ENCODE data around the gene PPIF.

The PPIF gene

GRCh38 chr10:79390551-79391229 lies 43.4 kb downstream of the PPIF start:
- Histone ChIP-seq H3K27ac (ENCODE audit: poor library complexity, severe bottlenecking) (no peak overlapping the region), H3K9me3 (ENCODE audit: severe bottlenecking) (no peaks in the 10 kb centered on the region), H3K27me3 (ENCODE audit: insufficient read depth, poor library complexity, severe bottlenecking) (no peaks in the 10 kb centered on the region), H3K4me3 (ENCODE audit: severe bottlenecking) (no peak overlapping the region), H3K36me3 (ENCODE audit: low read depth) (no peaks in the 10 kb centered on the region), H3K4me1 (ENCODE audit: insufficient read depth, poor library complexity, severe bottlenecking) (no peaks in the 10 kb centered on the region)
- no peak for TF ChIP-seq CTCF (IDR thresholded peaks at IDR 0.05; ENCODE audit: poor library complexity, severe bottlenecking)
- DNase-seq (ENCODE audit: low spot score) (peak; percentile 49), ATAC-seq (ENCODE audit: low read depth) (no peak; the same call in 2 of the 3 replicates)

- H3K36me3 ChIP-seq (ENCODE audit: low read depth): no peaks in the 10 kb centered on the region
- H3K9me3 ChIP-seq (ENCODE audit: severe bottlenecking): no peaks in the 10 kb centered on the region
- TF ChIP-seq CTCF (IDR thresholded peaks at IDR 0.05; ENCODE audit: poor library complexity, severe bottlenecking): no peak
- no peak overlapping the region for H3K27ac ChIP-seq (ENCODE audit: poor library complexity, severe bottlenecking)
- ATAC-seq (ENCODE audit: low read depth) (no peak), DNase-seq (ENCODE audit: low spot score) (peak; percentile 44)
- H3K4me1 ChIP-seq (ENCODE audit: insufficient read depth, poor library complexity, severe bottlenecking): no peaks in the 10 kb centered on the region
- no peaks in the 10 kb centered on the region for H3K27me3 ChIP-seq (ENCODE audit: insufficient read depth, poor library complexity, severe bottlenecking)
- no peak overlapping the region for H3K4me3 ChIP-seq (ENCODE audit: severe bottlenecking)
Measured at GRCh38 chr10:79391231-79392019, 44.2 kb downstream of the PPIF start.

- ATAC-seq (ENCODE audit: low read depth) (no peak), DNase-seq (ENCODE audit: low spot score) (no peak)
- Histone ChIP-seq H3K27me3 (ENCODE audit: insufficient read depth, poor library complexity, severe bottlenecking) (no peaks in the 10 kb centered on the region), H3K27ac (ENCODE audit: poor library complexity, severe bottlenecking) (no peak overlapping the region), H3K4me3 (ENCODE audit: severe bottlenecking) (no peak overlapping the region), H3K36me3 (ENCODE audit: low read depth) (no peaks in the 10 kb centered on the region), H3K4me1 (ENCODE audit: insufficient read depth, poor library complexity, severe bottlenecking) (no peaks in the 10 kb centered on the region), H3K9me3 (ENCODE audit: severe bottlenecking) (no peaks in the 10 kb centered on the region)
- no peak for TF ChIP-seq CTCF (IDR thresholded peaks at IDR 0.05; ENCODE audit: poor library complexity, severe bottlenecking)
Measured at GRCh38 chr10:79392020-79392398, 44.7 kb downstream of the PPIF start.

GRCh38 chr10:79392506-79393176 lies 45.4 kb downstream of the PPIF start:
- no peaks in the 10 kb centered on the region for H3K4me1 ChIP-seq (ENCODE audit: insufficient read depth, poor library complexity, severe bottlenecking)
- no peak overlapping the region for H3K27ac ChIP-seq (ENCODE audit: poor library complexity, severe bottlenecking)
- H3K9me3 ChIP-seq (ENCODE audit: severe bottlenecking): no peaks in the 10 kb centered on the region
- no peak for ATAC-seq (ENCODE audit: low read depth)
- H3K27me3 ChIP-seq (ENCODE audit: insufficient read depth, poor library complexity, severe bottlenecking): no peaks in the 10 kb centered on the region
- no peak overlapping the region for H3K4me3 ChIP-seq (ENCODE audit: severe bottlenecking)
- peak; percentile 19 for DNase-seq (ENCODE audit: low spot score)
- H3K36me3 ChIP-seq (ENCODE audit: low read depth): no peaks in the 10 kb centered on the region
- TF ChIP-seq CTCF (IDR thresholded peaks at IDR 0.05; ENCODE audit: poor library complexity, severe bottlenecking): no peak
